Activated gamma-delta T cell (primary cell): ENCODE results near the gene PTK6.

Experiments used
- DNase-seq: peaks from one replicate; lab custom pipeline; 2025; lab: John Stamatoyannopoulos, UW

Gene PTK6

GRCh38 chr20:63505723-63506122 is 31.5 kb downstream of the PTK6 start:
- DNase-seq: no peak

GRCh38 chr20:63505281-63505680 is 31.9 kb downstream of the PTK6 start:
- DNase-seq: no peak

- no peak for DNase-seq
These were observed 32.5 kb downstream of the PTK6 start for GRCh38 chr20:63504642-63505041.

- no peak for DNase-seq
These were observed 33.7 kb downstream of the PTK6 start for GRCh38 chr20:63503524-63503923.

GRCh38 chr20:63502671-63503172 is 34.5 kb downstream of the PTK6 start:
- no peak for DNase-seq

GRCh38 chr20:63501818-63502670 is 35.1 kb downstream of the PTK6 start:
- no peak for DNase-seq

GRCh38 chr20:63500902-63501817 is 36.0 kb downstream of the PTK6 start:
- DNase-seq: no peak

- DNase-seq: no peak
These were observed 36.9 kb downstream of the PTK6 start for GRCh38 chr20:63500151-63500901.

GRCh38 chr20:63499338-63499969 is 37.7 kb downstream of the PTK6 start:
- DNase-seq: no peak

- peak; percentile 45 for DNase-seq
These were observed 38.2 kb downstream of the PTK6 start, which contains the start of gene EEF1A2 for GRCh38 chr20:63498960-63499337. TSS of gene EEF1A2 (minus strand) at chr20:63499083. CDS start at chr20:63497763, 1,320 bp downstream.

- DNase-seq: no peak
These were observed 38.9 kb downstream of the PTK6 start for GRCh38 chr20:63497946-63498935.

- no peak for DNase-seq
These were observed 39.8 kb downstream of the PTK6 start for GRCh38 chr20:63497138-63497945.

- no peak for DNase-seq
These were observed 40.5 kb downstream of the PTK6 start for GRCh38 chr20:63496596-63497120.

- DNase-seq: peak; percentile 31
These were observed 41.2 kb downstream of the PTK6 start for GRCh38 chr20:63495741-63496595.

GRCh38 chr20:63495167-63495720 is 41.9 kb downstream of the PTK6 start:
- no peak for DNase-seq

- no peak for DNase-seq
These were observed 42.6 kb downstream of the PTK6 start for GRCh38 chr20:63494420-63495166.

- DNase-seq: no peak
These were observed 43.1 kb downstream of the PTK6 start for GRCh38 chr20:63494084-63494419.
